WERI-Rb-1 (cell line): ENCODE results near the gene FAM131A.
A peak's percentile ranks its signal among the peaks of the same experiment; 100 is the strongest.

Experiments used
- DNase-seq: peaks from one replicate; pipeline ENCODE4 v3.0.0-alpha.2; 2020
- H3K27ac ChIP-seq: fragments of 250-450 bp; sonication (Bioruptor Pico); 2 replicates; pipeline ENCODE4 v1.5.1; 2020; ENCODE audit warnings: mild to moderate bottlenecking, moderate library complexity
- H3K27me3 ChIP-seq: fragments of 250-450 bp; sonication (Bioruptor Pico); 2 replicates; pipeline ENCODE4 v1.5.1; 2021; ENCODE audit warnings: mild to moderate bottlenecking, low read depth, moderate library complexity; ENCODE audit not compliant: insufficient read depth, severe bottlenecking
- H3K36me3 ChIP-seq: fragments of 250-450 bp; sonication (Bioruptor Pico); 2 replicates; pipeline ENCODE4 v1.5.1; 2020; ENCODE audit warnings: mild to moderate bottlenecking, moderate library complexity
- H3K4me3 ChIP-seq: 2 replicates; pipeline ENCODE4 v1.5.1; 2011; ENCODE audit warnings: low read depth, mild to moderate bottlenecking, control low read depth, low read length
- H3K9me3 ChIP-seq: fragments of 250-450 bp; sonication (Bioruptor Pico); 2 replicates; pipeline ENCODE4 v1.5.1; 2021; ENCODE audit warnings: mild to moderate bottlenecking, moderate library complexity; ENCODE audit not compliant: severe bottlenecking
- TF ChIP-seq, protein P1 (sequence below): IDR thresholded peaks from 2 replicates; pipeline ENCODE4 v1.5.1; 2011; ENCODE audit warnings: low read depth, mild to moderate bottlenecking, control low read depth, inconsistent platforms, low read length

Gene FAM131A

DNA sequence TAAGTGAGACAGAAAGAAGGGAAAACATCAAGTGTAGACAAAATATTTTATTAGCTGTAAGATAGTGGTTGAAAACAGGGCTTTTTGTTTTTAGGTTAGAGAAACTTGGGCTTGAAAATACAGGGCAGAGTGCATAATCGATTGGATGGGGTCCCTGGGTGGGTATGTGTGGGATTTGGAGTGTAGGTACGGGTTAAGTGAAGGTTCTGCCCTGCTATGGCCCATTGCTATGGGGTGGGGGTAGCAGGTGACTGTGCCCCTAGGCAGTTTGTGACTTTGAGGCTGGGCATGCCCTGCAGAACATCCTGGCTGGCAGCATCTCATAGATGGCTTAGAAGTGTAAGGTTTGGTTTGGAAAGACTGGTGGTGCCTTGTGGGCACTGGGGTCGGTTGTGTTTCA, 3.7 kb upstream of the FAM131A start:
- Histone ChIP-seq H3K9me3 (no peaks in the 10 kb centered on the region), H3K36me3 (peaks cover 70% of the 10 kb centered on the region), H3K4me3 (no peak overlapping the region), H3K27ac (no peak overlapping the region), H3K27me3 (no peaks in the 10 kb centered on the region)
- TF ChIP-seq, protein P1, sequence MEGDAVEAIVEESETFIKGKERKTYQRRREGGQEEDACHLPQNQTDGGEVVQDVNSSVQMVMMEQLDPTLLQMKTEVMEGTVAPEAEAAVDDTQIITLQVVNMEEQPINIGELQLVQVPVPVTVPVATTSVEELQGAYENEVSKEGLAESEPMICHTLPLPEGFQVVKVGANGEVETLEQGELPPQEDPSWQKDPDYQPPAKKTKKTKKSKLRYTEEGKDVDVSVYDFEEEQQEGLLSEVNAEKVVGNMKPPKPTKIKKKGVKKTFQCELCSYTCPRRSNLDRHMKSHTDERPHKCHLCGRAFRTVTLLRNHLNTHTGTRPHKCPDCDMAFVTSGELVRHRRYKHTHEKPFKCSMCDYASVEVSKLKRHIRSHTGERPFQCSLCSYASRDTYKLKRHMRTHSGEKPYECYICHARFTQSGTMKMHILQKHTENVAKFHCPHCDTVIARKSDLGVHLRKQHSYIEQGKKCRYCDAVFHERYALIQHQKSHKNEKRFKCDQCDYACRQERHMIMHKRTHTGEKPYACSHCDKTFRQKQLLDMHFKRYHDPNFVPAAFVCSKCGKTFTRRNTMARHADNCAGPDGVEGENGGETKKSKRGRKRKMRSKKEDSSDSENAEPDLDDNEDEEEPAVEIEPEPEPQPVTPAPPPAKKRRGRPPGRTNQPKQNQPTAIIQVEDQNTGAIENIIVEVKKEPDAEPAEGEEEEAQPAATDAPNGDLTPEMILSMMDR: no peak
- DNase-seq: no peak

DNA sequence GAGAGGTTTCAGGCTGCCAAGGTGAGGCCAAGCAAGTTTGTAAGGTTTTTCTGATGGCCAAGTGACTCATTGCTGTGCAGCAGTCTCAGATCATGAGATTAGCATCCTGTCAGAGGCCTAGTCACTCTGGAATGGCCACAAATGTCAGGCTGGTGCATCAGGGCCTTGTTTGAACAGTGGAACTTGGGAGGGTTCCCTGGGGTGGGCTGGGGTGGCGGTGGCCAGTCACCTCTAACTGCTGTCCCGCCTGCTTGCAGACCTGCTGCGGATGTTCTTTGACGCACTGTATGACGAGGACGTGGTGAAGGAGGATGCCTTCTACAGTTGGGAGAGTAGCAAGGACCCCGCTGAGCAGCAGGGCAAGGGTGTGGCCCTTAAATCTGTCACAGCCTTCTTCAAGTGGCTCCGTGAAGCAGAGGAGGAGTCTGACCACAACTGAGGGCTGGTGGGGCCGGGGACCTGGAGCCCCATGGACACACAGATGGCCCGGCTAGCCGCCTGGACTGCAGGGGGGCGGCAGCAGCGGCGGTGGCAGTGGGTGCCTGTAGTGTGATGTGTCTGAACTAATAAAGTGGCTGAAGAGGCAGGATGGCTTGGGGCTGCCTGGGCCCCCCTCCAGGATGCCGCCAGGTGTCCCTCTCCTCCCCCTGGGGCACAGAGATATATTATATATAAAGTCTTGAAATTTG, 2.8 kb upstream of the FAM131A start:
- DNase-seq: no peak
- H3K9me3 ChIP-seq: no peaks in the 10 kb centered on the region
- H3K36me3 ChIP-seq: peaks cover 60% of the 10 kb centered on the region
- H3K27ac ChIP-seq: peak overlapping the region; percentile 93
- no peaks in the 10 kb centered on the region for H3K27me3 ChIP-seq
- H3K4me3 ChIP-seq: no peak overlapping the region
- TF ChIP-seq, protein P1: no peak

DNA sequence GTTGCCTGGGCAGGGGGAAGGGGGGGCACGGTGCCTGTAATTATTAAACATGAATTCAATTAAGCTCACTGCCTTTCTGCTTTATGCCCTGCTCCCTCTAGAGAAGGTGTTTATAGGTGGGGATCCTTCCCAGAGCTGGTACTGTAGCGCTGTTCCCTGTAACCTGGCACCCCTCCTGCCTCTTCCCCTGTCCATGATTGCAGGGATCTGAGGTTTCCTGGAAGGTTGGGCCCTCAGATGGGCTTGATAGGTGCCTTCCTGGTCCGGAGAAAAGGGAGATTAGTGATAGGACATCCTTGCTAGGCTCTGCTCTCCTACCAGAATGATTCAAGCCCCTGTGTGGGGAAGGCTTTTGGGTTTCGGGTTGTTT, 2.1 kb upstream of the FAM131A start:
- H3K27ac ChIP-seq: peak overlapping the region; percentile 93
- H3K9me3 ChIP-seq: no peaks in the 10 kb centered on the region
- H3K36me3 ChIP-seq: peaks cover 54% of the 10 kb centered on the region
- no peaks in the 10 kb centered on the region for H3K27me3 ChIP-seq
- no peak for DNase-seq
- TF ChIP-seq, protein P1: no peak
- peak overlapping the region; percentile 62; the same call in 1 of the 2 replicates for H3K4me3 ChIP-seq

DNA sequence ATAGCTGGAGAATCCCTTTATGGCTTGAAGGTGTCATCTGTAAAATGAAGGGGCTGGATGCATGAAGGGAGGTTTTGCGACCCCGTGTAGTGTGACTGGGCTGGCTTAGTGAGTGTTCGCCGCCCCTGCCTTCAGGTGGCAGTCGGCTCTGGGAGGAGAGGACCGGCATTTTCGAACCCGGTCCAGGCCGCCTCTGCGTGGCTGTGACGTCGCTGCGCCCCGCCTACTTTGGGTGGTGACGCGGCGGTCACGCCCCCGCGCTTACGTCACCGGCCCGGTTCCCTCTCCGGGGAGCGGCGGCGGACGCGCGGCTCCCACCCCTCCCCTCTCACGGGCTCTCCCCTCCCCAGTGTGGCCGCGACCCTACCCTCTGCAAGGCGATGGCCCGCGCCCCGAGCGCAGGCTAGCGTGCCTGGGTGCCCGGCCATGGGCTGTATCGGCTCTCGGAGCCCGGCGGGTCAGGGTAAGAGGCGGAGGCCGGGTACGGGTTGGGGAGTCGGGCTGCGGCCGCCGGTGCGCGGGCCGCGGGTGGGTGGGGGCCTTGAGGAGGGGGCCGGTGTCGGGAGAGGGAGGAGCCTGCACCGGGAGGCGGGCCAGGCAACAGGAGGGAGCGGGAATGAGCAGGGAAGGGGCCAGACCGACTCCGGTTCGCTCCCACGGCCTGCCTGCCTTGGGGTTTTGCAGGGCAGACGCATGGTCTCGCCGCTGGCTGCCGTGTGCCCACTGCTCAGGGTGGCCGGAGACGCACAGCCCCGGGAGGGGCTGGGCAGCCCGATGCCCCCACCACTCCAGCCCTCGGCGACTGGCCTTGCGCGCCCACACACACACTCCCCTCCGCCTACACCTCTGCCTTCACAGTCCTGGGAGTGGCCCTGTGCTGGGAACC, 1.5 kb upstream of the FAM131A start:
- TF ChIP-seq, protein P1: no peak
- Histone ChIP-seq H3K27ac (peak overlapping the region; percentile 93), H3K36me3 (peaks cover 48% of the 10 kb centered on the region), H3K9me3 (no peaks in the 10 kb centered on the region), H3K27me3 (no peaks in the 10 kb centered on the region), H3K4me3 (peak overlapping the region; percentile 62)
- DNase-seq: peak; percentile 91

DNA sequence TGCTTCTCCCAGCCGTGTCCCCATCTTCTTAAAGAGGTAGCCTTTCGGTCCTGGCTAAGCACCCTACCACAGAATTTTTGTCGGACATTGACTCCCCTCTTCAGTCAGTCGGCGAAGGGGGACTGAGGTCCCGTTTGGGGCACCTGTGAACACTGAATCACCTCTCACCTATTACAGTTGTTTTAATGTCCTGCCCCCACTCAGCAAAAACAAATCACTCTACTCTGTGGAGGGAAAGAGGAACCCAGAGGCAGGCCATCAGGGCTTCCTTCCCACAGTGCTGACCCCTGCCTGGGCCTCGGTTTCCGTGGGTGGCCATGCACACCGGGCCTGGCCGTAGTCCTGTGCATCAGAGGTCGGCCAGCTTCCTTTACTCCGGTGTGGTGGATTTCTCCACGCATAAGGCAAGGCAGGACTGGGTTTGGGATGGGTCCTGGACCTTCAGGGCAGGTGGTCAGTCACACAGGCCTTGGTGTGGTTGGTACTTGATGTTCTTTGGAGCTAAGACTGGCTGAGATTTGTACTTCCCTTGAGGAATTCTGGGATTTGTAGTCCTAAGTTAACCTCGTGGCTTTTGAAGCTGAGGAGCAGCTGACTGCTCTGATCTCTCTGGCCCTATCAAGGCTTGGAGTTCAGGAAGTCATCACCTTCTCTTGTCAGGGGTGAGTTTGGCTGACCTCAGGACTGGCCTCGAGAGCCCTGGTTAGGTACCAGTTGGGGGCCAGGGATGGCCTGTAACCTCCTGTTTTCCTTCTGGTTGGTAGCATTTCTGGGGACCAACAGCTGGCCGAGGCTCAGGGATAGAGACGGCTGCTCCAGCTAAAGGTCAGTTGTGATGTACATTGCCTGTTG, 627 bp upstream of the FAM131A start:
- H3K27me3 ChIP-seq: no peaks in the 10 kb centered on the region
- no peaks in the 10 kb centered on the region for H3K9me3 ChIP-seq
- peaks cover 39% of the 10 kb centered on the region for H3K36me3 ChIP-seq
- TF ChIP-seq, protein P1: no peak
- no peak for DNase-seq
- peak overlapping the region; percentile 93 for H3K27ac ChIP-seq
- H3K4me3 ChIP-seq: peak overlapping the region; percentile 62
